ENCODE results near the gene RNF31.
A peak's percentile ranks its signal among the peaks of the same experiment; 100 is the strongest.

The RNF31 gene

GRCh38 chr14:24123424-24124417 is 23.6 kb upstream of the RNF31 start:
- in situ Hi-C loops (cut with MboI; ENCODE audit: low sequenced_read_pairs, unreplicated experiment) = no loop called here
- TF ChIP-seq CTCF (IDR thresholded peaks at IDR 0.05; ENCODE audit: borderline replicate concordance, control extremely low read depth, extremely low read depth, insufficient read depth, missing control alignments) = no peak
- DNase-seq (ENCODE audit: low spot score) = peak; percentile 53

- no peak for TF ChIP-seq CTCF (IDR thresholded peaks at IDR 0.05; ENCODE audit: borderline replicate concordance, control extremely low read depth, extremely low read depth, insufficient read depth, missing control alignments)
- in situ Hi-C loops (cut with MboI; ENCODE audit: low sequenced_read_pairs, unreplicated experiment) = no loop called here
- no peak for DNase-seq (ENCODE audit: low spot score)
These were observed 20.4 kb upstream of the RNF31 start for GRCh38 chr14:24126939-24127338.

- TF ChIP-seq CTCF (IDR thresholded peaks at IDR 0.05; ENCODE audit: borderline replicate concordance, control extremely low read depth, extremely low read depth, insufficient read depth, missing control alignments) = no peak
- in situ Hi-C loops (cut with MboI; ENCODE audit: low sequenced_read_pairs, unreplicated experiment) = no loop called here
- DNase-seq (ENCODE audit: low spot score) = no peak
These were observed 19.6 kb upstream of the RNF31 start for GRCh38 chr14:24127673-24128072.

- TF ChIP-seq CTCF (IDR thresholded peaks at IDR 0.05; ENCODE audit: borderline replicate concordance, control extremely low read depth, extremely low read depth, insufficient read depth, missing control alignments) = no peak
- DNase-seq (ENCODE audit: low spot score) = no peak
- in situ Hi-C loops (cut with MboI; ENCODE audit: low sequenced_read_pairs, unreplicated experiment) = no loop called here
These were observed 17.8 kb upstream of the RNF31 start for GRCh38 chr14:24129410-24129998.

- TF ChIP-seq CTCF (IDR thresholded peaks at IDR 0.05; ENCODE audit: borderline replicate concordance, control extremely low read depth, extremely low read depth, insufficient read depth, missing control alignments) = no peak
- DNase-seq (ENCODE audit: low spot score) = no peak
- in situ Hi-C loops (cut with MboI; ENCODE audit: low sequenced_read_pairs, unreplicated experiment) = no loop called here
These were observed 16.9 kb upstream of the RNF31 start, which contains the start of gene FITM1 for GRCh38 chr14:24130380-24130716. TSS of gene FITM1 (plus strand) at chr14:24130659. CDS start at chr14:24131564, 905 bp downstream.

- no peak for TF ChIP-seq CTCF (IDR thresholded peaks at IDR 0.05; ENCODE audit: borderline replicate concordance, control extremely low read depth, extremely low read depth, insufficient read depth, missing control alignments)
- DNase-seq (ENCODE audit: low spot score) = no peak
- in situ Hi-C loops (cut with MboI; ENCODE audit: low sequenced_read_pairs, unreplicated experiment) = no loop called here
These were observed 16.4 kb upstream of the RNF31 start for GRCh38 chr14:24130717-24131548.
